HK-2 (cell line): ENCODE results near the gene MYH10.
"Not testable (repeated sequence)": the region's sequence is repeated elsewhere in the genome, so short reads cannot be mapped to it uniquely, and the experiment has no call there.

Experiments
- DNase-seq: peaks from one replicate; pipeline ENCODE4 v3.0.0-alpha.2; 2018; ENCODE audit not compliant: unreplicated experiment

MYH10 gene

GRCh38 chr17:8630227-8630801, at the start of gene MYH10:
TSS of gene MYH10 (minus strand) at chr17:8630725. CDS start at chr17:8623246, 7,479 bp downstream.
- DNase-seq: no peak

DNA sequence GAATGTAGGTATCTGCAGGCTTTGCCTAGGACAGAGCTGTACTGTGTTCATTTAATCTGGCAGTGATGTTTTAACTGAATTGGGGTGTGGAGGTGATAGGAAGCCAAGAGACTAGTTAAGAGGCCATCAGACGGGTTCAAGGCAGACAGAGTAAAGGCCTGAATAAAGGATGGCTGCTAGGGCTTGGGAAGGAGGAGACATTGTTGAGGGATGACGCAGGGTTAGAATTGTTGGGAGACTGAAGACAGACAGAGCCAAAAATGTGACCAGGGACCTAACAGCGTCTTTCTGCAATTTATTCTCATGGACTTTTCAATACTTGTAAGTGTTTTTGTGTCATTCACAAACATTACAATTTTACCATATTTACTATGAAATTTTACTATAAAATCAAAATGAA, 48.6 kb upstream of the MYH10 start:
- no peak for DNase-seq

- no peak for DNase-seq
Observed at GRCh38 chr17:8675306-8675705, 44.8 kb upstream of the MYH10 start.

- no peak for DNase-seq
Observed at GRCh38 chr17:8674344-8675305, 44.1 kb upstream of the MYH10 start.

- no peak for DNase-seq
Observed at GRCh38 chr17:8673612-8674011, 43.1 kb upstream of the MYH10 start.

DNA sequence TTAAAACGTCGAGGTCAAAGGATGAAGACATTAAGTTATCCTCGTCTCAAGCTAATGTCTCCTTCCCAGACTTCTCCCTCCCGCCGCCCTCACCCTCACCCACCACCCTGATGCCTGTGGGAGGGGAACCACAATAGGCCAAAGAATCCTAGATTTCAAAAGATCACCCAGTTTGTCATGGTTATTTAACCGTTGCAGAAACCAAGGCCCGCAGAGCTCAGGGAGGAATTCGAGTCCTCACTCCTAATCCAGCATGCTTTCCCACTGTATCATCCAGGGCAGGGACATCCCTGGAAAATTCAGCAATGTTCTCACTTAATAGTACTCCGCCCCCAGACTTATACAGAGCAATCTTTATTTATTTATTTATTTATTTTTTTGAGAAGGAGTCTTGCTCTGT, 41.8 kb upstream of the MYH10 start:
- no peak for DNase-seq

DNA sequence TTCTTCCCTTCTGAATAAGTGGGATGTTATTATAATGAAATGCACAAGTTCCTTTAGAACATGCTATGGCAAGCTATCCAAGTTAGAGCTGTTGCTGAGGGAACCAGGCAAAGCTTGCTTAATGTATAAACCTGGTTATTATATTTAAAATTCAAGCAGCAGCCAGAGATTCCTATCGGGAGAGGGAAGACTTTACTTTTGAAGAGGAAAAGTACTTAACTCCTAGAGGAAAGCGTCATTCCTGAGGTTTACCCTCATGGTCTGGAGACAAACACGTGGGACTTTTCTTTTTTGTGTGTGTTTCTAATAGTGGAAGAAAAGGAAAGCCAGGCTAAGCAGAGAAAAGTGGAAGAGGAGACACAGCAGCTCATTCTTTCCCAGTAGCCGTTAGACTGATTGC, 39.9 kb upstream of the MYH10 start:
- no peak for DNase-seq

DNA sequence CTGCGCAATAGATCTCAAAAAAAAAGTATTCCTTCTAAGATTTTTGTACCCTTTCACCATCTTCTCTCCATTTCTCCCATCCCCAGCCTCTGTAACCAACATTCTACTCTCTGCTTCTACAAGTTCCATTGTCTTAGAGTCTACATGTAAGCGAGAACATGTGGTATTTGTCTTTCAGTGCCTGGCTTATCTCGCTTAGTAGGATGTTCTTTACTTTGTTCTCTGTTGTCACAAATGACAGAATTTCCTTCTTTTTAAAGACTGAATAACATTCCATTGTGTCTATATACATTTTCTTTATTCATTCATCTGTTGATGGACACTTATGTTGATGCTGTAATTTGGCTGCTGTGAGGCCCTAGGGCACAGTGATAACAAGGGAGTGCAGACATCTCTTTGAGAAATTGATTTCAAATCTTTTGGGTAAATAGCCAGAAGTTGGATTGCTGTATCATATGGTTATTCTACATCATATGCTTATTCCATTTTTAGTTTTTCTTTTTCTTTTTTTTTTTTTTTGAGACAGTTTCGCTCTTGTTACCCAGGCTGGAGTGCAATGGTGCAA, 37.7 kb upstream of the MYH10 start:
- DNase-seq: no peak

- no peak for DNase-seq
Observed at GRCh38 chr17:8667421-8667820, 36.9 kb upstream of the MYH10 start.

- no peak for DNase-seq
Observed at GRCh38 chr17:8665684-8666083, 35.2 kb upstream of the MYH10 start.

- no peak for DNase-seq
Observed at GRCh38 chr17:8664456-8665126, 34.1 kb upstream of the MYH10 start.

DNA sequence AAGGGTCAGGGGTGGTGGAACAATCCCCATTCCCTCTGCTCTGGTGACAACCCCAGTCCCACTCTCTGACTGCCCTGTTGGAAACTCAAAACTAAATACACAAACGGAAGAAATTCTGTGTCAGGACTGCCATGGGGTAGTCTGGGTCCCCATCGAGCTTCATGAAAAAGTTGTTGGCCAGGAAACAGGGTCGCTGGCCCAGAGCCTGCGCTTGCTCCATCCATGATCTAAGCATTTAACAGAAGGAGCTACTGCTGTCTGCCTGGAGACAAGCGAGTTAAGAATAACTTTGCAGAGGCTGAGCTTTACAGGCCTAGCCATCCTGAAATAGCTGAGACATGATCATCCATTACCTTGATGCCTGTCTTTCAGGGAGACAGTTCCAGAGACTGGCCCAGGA, 32.4 kb upstream of the MYH10 start:
- no peak for DNase-seq

DNA sequence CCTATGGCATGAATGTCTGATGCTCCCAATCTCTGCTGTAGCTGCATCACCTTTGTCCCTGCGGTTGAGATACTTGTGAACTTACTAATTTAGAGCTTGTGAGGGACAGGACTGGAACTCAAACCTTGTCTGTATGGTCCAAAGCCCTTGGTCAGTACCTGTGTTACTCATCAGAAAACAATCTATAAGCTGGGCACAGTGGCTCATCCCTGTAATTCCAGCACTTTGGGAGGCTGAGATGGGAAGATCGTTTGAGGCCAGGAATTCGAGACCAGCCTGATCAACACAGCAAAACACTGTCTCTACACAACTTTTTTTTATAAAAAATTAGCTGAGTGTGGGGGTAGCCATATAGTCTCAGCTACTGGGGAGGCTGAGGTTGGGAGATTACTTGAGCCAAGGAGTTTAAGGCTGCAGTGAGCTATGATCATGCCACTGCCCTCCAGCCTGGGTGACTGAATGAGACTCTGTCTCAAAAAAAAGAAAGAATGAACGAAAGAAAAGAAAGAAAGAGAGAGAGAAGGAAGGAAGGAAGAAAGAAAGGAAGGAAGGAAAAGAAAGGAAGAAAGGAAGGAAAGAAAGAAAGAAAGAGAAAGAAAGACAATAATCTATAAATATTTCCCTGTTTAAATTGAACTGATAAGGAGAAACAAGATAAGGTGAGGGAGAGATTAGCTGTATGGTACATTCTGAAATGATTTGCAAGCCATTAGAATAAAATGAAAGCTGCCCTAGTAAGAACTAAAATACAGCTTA, 31.7 kb upstream of the MYH10 start:
- no peak for DNase-seq

DNA sequence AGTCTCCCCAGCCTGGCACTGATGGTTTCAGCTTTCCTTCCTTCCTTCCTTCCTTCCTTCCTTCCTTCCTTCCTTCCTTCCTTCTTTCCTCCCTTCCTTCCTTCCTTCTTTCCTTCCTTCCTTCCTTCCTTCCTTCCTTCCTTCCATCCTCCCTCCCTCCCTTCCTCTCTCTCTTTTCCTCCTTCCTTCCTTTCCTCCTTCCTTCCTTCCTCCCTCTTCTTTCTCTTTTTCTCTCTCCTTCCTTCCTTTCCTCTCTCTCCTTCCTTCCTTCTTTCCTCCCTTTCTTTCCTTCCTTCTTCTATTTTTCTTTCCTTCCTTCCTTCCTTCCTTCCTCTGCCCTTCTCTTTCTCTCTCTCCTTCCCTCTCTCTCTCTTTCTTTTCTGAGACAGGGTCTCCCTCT, 30.2 kb upstream of the MYH10 start:
- not testable (repeated sequence) for DNase-seq

DNA sequence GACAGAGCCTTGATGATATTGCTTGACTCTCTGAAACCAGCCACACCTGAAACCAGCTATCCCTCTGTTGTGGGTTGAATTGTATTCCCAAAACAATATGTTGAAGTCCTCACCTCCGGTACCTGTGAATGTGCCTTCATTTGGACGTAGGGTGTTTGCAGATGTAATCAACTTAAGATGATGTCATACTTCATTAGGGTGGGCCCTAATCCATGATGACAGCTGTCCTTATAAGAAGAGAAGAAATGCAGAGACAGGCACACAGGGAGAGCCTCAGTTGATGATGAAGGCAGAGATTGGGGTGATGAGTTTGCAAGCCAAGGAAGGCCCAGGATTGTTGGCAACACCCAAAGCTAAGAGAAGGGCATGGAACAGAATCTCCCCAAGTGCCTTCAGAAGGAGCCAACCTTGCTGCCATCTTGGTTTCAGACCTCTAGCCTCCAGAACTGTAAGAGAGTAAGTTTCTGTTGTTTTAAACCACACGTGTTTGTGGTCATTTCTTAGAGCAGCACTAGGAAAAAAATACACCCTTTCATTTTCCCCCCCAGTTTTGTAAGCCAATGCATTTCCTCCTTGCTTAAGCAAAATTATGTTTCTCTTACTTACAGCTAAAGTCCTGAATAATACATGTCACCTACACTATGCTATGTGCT, 29.4 kb upstream of the MYH10 start:
- DNase-seq: no peak

GRCh38 chr17:8658810-8659209, 28.3 kb upstream of the MYH10 start:
- no peak for DNase-seq

GRCh38 chr17:8656693-8657092, 26.2 kb upstream of the MYH10 start:
- no peak for DNase-seq

DNA sequence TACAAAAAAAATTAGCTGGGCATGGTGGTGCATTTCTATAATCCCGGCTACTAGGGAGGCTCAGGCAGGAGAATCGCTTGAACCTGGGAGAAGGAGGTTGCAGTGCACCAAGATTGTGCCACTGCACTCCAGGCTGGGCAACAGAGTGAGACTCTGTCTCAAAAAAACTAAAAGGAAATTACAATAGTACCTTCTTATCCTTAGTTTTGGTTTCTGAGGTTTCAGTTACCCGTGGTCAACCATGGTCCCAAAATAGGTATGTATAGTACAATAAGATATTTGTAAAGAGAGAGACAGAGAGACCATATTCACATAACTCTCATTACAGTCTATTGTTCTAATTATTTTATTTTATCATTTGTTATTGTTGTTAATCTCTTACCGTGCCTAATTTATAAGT, 24.3 kb upstream of the MYH10 start:
- no peak for DNase-seq

- no peak for DNase-seq
Observed at GRCh38 chr17:8651013-8651412, 20.5 kb upstream of the MYH10 start.

GRCh38 chr17:8650119-8650499, 19.6 kb upstream of the MYH10 start:
- DNase-seq: no peak
